ENCODE measurements around the gene DAZ1. TPM values are rescaled to one million over a fixed set of nuclear protein-coding genes. Genes with fewer than 3 reads are reported as not detected.

DAZ1 gene, protein sequence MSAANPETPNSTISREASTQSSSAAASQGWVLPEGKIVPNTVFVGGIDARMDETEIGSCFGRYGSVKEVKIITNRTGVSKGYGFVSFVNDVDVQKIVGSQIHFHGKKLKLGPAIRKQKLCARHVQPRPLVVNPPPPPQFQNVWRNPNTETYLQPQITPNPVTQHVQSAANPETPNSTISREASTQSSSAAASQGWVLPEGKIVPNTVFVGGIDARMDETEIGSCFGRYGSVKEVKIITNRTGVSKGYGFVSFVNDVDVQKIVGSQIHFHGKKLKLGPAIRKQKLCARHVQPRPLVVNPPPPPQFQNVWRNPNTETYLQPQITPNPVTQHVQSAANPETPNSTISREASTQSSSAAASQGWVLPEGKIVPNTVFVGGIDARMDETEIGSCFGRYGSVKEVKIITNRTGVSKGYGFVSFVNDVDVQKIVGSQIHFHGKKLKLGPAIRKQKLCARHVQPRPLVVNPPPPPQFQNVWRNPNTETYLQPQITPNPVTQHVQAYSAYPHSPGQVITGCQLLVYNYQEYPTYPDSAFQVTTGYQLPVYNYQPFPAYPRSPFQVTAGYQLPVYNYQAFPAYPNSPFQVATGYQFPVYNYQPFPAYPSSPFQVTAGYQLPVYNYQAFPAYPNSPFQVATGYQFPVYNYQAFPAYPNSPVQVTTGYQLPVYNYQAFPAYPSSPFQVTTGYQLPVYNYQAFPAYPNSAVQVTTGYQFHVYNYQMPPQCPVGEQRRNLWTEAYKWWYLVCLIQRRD
- not detected in 2 replicates for total RNA-seq

DNA sequence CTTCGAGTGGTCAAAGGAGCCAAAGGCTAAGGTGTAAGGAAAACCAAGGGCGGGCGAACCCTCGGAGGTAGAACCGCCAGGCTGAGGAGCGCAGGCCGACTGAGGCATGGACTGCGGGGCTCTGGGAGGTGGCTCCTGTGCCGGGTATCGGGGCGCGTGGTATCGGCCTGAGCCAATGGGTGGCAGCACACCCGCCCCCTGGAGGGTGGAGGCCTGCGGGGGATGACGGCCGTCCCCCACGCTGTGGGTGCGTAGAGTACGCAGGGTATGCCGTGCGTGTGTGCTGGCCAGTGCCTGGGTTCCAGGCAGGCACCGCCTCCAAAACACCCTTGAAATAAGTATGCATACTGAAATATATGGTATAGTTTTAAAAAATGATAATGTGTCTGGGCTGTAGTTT lies at the start of gene DAZ1:
Gene DAZ1, minus strand, starts transcription at position 101 of the 400 bp plus-strand sequence. CDS start 208 bp downstream, outside the sequence.

GRCh38 chrY:23219233-23219632 lies 20.4 kb upstream of the DAZ1 start, which contains the start of gene DAZ2:
Gene DAZ2, plus strand, starts transcription at chrY:23219533. Its CDS starts 208 bp downstream, at chrY:23219741.

Other genes starting within 250 kb of the DAZ1 start
- gene BPY2, start 214.7 kb downstream of the DAZ1 start, total RNA-seq = not detected in 2 replicates
- gene DAZ2, start 20.5 kb upstream of the DAZ1 start, total RNA-seq = not detected in 2 replicates

Measured in articular chondrocyte of knee joint (primary cell).